HCT116 (cell line): ENCODE data around the gene PKP2. TPM values are rescaled to one million over a fixed set of nuclear protein-coding genes. Genes with fewer than 3 reads are reported as not detected.

Source experiments
- ATAC-seq: fragments of 200-7000 bp; cut with Tn5 transposase; 2 replicates; pipeline ENCODE4 v1.9.1; 2020; ENCODE audit warnings: mild to moderate bottlenecking, moderate library complexity
- BruUV-seq: library from RNA; stranded (reverse); fragments of 400-500 nt; replicated peaks from 2 replicates; lab custom pipeline; 2021; lab: Mats Ljungman, UMichigan
- CTCF ChIA-PET: fragments of 300-600 bp; sonication (Branson Sonifier 250); formaldehyde crosslinking; loops from one replicate; lab custom pipeline; 2021; ENCODE audit warnings: antibody characterized with exemption; lab: Charles Lee
- POLR2A ChIA-PET: fragments of 300-600, 350-600 bp; sonication (Branson Sonifier 250); formaldehyde crosslinking; loops from one replicate; lab custom pipeline; 2021; ENCODE audit warnings: antibody characterized with exemption; lab: Charles Lee
- RAD21 ChIA-PET, 2 experiments: fragments of 300-600 bp; sonication (Branson Sonifier 250); formaldehyde crosslinking; loops; one replicate each; lab custom pipeline; 2023; ENCODE audit warnings: low total read pairs in 2 of 2; ENCODE audit not compliant: uncharacterized antibody in 2 of 2, unreplicated experiment in 2 of 2, low non-redundant PET in 1 of 2; lab: Charles Lee
- DNase-seq: peaks from one replicate; pipeline ENCODE4 v3.0.0-alpha.2; 2010; ENCODE audit warnings: low read depth, low spot score
- H2AFZ ChIP-seq: fragments of 200-600 bp; shearing (Covaris generic), sonication (generic); 2 replicates; pipeline ENCODE4 v1.6.1; 2017; ENCODE audit warnings: low read depth, mixed run types, mixed read lengths, antibody characterized with exemption, low read length; ENCODE audit not compliant: poor library complexity, severe bottlenecking
- H3K27ac ChIP-seq: 2 replicates; pipeline ENCODE4 v1.5.1; 2012; ENCODE audit warnings: low read depth, low read length
- H3K27me3 ChIP-seq: fragments of 200-600 bp; sonication (generic); 2 replicates; pipeline ENCODE4 v1.6.1; 2016; ENCODE audit warnings: mixed run types, low read length, mixed read lengths; ENCODE audit not compliant: insufficient read depth
- H3K36me3 ChIP-seq, 2 experiments: fragments of 200-500 bp in 1 of 2; fragments of 200-600 bp in 1 of 2; sonication (Bioruptor generic) in 1 of 2; sonication (generic) in 1 of 2; 2 replicates each; pipeline versions ENCODE4 v1.5.1 to v1.6.1; 2014 to 2016; ENCODE audit warnings: low read length in 2 of 2, inconsistent platforms in 1 of 2, mixed read lengths in 1 of 2, mixed run types in 1 of 2; ENCODE audit not compliant: insufficient read depth in 2 of 2, control insufficient read depth in 1 of 2
- H3K4me1 ChIP-seq, 2 experiments: fragments of 200-600 bp in 1 of 2; sonication (generic) in 1 of 2; 2 replicates each; pipeline versions ENCODE4 v1.5.1 to v1.6.1; 2012 to 2017; ENCODE audit warnings: low read length in 2 of 2, inconsistent platforms in 1 of 2, mild to moderate bottlenecking in 1 of 2, mixed read lengths in 1 of 2, mixed run types in 1 of 2, moderate library complexity in 1 of 2; ENCODE audit not compliant: insufficient read depth in 2 of 2, control insufficient read depth in 1 of 2
- H3K4me2 ChIP-seq: fragments of 200-600 bp; sonication (generic); 2 replicates; pipeline ENCODE4 v1.6.1; 2017; ENCODE audit warnings: mixed run types, low read length, mixed read lengths
- H3K4me3 ChIP-seq, 2 experiments: fragments of 200-600 bp in 1 of 2; sonication (generic) in 1 of 2; replicated peaks in 1 of 2; 2 replicates each; pipeline ENCODE4 v1.5.1; 2011 to 2016; ENCODE audit warnings: low read length in 2 of 2, control low read depth in 1 of 2, low read depth in 1 of 2, mild to moderate bottlenecking in 1 of 2, mixed read lengths in 1 of 2, mixed run types in 1 of 2
- H3K79me2 ChIP-seq: fragments of 200-600 bp; sonication (generic); 2 replicates; pipeline ENCODE4 v1.6.1; 2017; ENCODE audit warnings: mild to moderate bottlenecking, mixed run types, low read length, moderate library complexity, mixed read lengths; ENCODE audit not compliant: insufficient read depth
- H3K9ac ChIP-seq: fragments of 200-600 bp; sonication (generic); 2 replicates; pipeline ENCODE4 v1.6.1; 2016; ENCODE audit warnings: low read length, mixed read lengths
- H3K9me2 ChIP-seq: fragments of 200-600 bp; sonication (generic), shearing (Covaris generic); 2 replicates; pipeline ENCODE4 v1.6.1; 2017; ENCODE audit warnings: mixed run types, mild to moderate bottlenecking, moderate library complexity; ENCODE audit not compliant: insufficient read depth
- H3K9me3 ChIP-seq, 2 experiments: fragments of 200-500 bp in 1 of 2; fragments of 200-600 bp in 1 of 2; sonication (Bioruptor generic) in 1 of 2; sonication (generic) in 1 of 2; 2 replicates each; pipeline ENCODE4 v1.6.1; 2014 to 2017; ENCODE audit warnings: low read length in 2 of 2, mixed read lengths in 2 of 2, inconsistent platforms in 1 of 2, low read depth in 1 of 2, mild to moderate bottlenecking in 1 of 2, mixed run types in 1 of 2, moderate library complexity in 1 of 2; ENCODE audit not compliant: control insufficient read depth in 1 of 2, insufficient read depth in 1 of 2
- H4K20me1 ChIP-seq: fragments of 200-600 bp; sonication (generic), shearing (Covaris generic); 2 replicates; pipeline ENCODE4 v1.6.1; 2017; ENCODE audit warnings: mixed run types, mild to moderate bottlenecking, moderate library complexity; ENCODE audit not compliant: insufficient read depth
- POLR2A ChIP-seq: IDR thresholded peaks from 2 replicates; pipeline ENCODE4 v1.7.0; 2011; ENCODE audit warnings: borderline replicate concordance; ENCODE audit not compliant: insufficient read depth, insufficient read length; ENCODE audit errors: extremely low read depth
- ZBTB33 ChIP-seq: IDR thresholded peaks from 2 replicates; pipeline ENCODE4 v1.6.1; 2011; ENCODE audit warnings: mild to moderate bottlenecking, low read length, moderate library complexity; ENCODE audit not compliant: insufficient replicate concordance; ENCODE audit errors: extremely low read depth
- intact Hi-C: fragments of 100-400 bp; cut with micrococcal nuclease; formaldehyde crosslinking; loops from 2 replicates; pipeline ENCODE4 v1.10.0; 2022
- total RNA-seq: library from RNA; stranded (reverse); gene quantifications from one replicate; pipeline ENCODE4 v1.2.1, GENCODE V29; 2021; ENCODE audit not compliant: unreplicated experiment
- TF ChIP-seq, protein P1 (sequence below), 3 experiments: fragments of 200-600 bp in 1 of 3; sonication (generic) in 1 of 3; IDR thresholded peaks in 2 of 3; conservative IDR thresholded peaks in 1 of 3; 2 replicates each; pipeline ENCODE4 v1.5.1; 2012 to 2017; ENCODE audit warnings: low read depth in 2 of 3, low read length in 2 of 3, antibody characterized with exemption in 1 of 3, borderline replicate concordance in 1 of 3, control low read depth in 1 of 3, mild to moderate bottlenecking in 1 of 3, mixed read lengths in 1 of 3, mixed run types in 1 of 3, moderate library complexity in 1 of 3; ENCODE audit not compliant: insufficient read depth in 1 of 3
- TF ChIP-seq, protein P2 (sequence below): IDR thresholded peaks from 2 replicates; pipeline ENCODE4 v1.6.1; 2012

PKP2 gene
- total RNA-seq, 1 experiment from 2014 or later = 21.5 TPM

GRCh38 chr12:32841061-32841460 lies 55.5 kb downstream of the PKP2 start:
- Histone ChIP-seq H2AFZ (no peak overlapping the region), H3K27me3 (no peaks in the 10 kb centered on the region), H3K27ac (no peak overlapping the region), H3K9ac (no peak overlapping the region), H3K79me2 (no peaks in the 10 kb centered on the region), H3K4me3 (no peak overlapping the region), H3K9me3 (no peaks in the 10 kb centered on the region), H4K20me1 (no peaks in the 10 kb centered on the region), H3K4me2 (no peak overlapping the region), H3K9me2 (no peaks in the 10 kb centered on the region), H3K4me1 (peaks cover 0 to 10% of the 10 kb centered on the region in 2 experiments; a peak in 2 of 4 replicates), H3K36me3 (no peaks in the 10 kb centered on the region)
- BruUV-seq = no TSS peak
- no peak for ATAC-seq
- ChIA-PET RAD21 (no interaction called here), CTCF (no interaction called here), POLR2A (no interaction called here)
- DNase-seq = no peak
- TF ChIP-seq, protein P1, sequence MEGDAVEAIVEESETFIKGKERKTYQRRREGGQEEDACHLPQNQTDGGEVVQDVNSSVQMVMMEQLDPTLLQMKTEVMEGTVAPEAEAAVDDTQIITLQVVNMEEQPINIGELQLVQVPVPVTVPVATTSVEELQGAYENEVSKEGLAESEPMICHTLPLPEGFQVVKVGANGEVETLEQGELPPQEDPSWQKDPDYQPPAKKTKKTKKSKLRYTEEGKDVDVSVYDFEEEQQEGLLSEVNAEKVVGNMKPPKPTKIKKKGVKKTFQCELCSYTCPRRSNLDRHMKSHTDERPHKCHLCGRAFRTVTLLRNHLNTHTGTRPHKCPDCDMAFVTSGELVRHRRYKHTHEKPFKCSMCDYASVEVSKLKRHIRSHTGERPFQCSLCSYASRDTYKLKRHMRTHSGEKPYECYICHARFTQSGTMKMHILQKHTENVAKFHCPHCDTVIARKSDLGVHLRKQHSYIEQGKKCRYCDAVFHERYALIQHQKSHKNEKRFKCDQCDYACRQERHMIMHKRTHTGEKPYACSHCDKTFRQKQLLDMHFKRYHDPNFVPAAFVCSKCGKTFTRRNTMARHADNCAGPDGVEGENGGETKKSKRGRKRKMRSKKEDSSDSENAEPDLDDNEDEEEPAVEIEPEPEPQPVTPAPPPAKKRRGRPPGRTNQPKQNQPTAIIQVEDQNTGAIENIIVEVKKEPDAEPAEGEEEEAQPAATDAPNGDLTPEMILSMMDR (IDR thresholded peaks at IDR 0.05 in 2 of 3, conservative IDR thresholded peaks at IDR 0.05 in 1 of 3; ENCODE audit: borderline replicate concordance in 1 of 3, insufficient read depth in 1 of 3, low read depth in 2 of 3, low read length in 2 of 3) = no peak
- TF ChIP-seq, protein P2, sequence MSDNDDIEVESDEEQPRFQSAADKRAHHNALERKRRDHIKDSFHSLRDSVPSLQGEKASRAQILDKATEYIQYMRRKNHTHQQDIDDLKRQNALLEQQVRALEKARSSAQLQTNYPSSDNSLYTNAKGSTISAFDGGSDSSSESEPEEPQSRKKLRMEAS = no peak
- intact Hi-C loops = no loop called here

DNA sequence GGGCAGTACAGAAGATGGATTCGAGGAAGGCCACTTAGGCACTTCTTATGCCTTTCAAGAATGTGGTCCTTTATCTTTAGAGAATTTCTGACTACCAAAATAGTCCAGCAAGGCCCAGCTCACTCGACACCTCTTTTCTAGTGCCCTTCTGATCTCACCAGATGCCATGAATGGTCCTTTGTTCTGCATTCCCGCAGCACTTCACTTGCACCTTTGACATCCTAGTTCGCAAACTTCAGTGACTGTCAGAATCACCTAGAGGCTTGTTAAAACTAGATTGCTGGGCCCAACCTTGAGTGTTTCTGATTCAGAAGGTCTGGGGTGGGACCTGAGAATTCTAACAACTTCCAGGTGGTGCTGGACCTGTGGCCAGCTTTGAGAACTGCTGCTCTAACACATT lies 56.7 kb downstream of the PKP2 start:
- ChIA-PET POLR2A (no interaction called here), CTCF (no interaction called here), RAD21 (no interaction called here)
- BruUV-seq = no TSS peak
- intact Hi-C loops = no loop called here
- no peak overlapping the region for H2AFZ ChIP-seq
- TF ChIP-seq ZBTB33 = no peak
- no peak for TF ChIP-seq POLR2A
- no peaks in the 10 kb centered on the region for H3K27me3 ChIP-seq
- no peak for ATAC-seq
- H3K4me2 ChIP-seq = no peak overlapping the region
- H3K9ac ChIP-seq = no peak overlapping the region
- no peak for DNase-seq
- H3K27ac ChIP-seq = no peak overlapping the region
- no peaks in the 10 kb centered on the region for H3K9me3 ChIP-seq
- H3K4me1 ChIP-seq = peaks cover 0 to 10% of the 10 kb centered on the region in 2 experiments; a peak in 2 of 4 replicates
- H3K79me2 ChIP-seq = no peaks in the 10 kb centered on the region
- H4K20me1 ChIP-seq = no peaks in the 10 kb centered on the region
- H3K9me2 ChIP-seq = no peaks in the 10 kb centered on the region
- H3K36me3 ChIP-seq = no peaks in the 10 kb centered on the region
- no peak overlapping the region for H3K4me3 ChIP-seq
